GM13977 (cell line): ENCODE measurements around the gene ILKAP.

Experiments used
- DNase-seq: peaks from one replicate; pipeline ENCODE4 v3.0.0; 2012; ENCODE audit warnings: low spot score
- CTCF ChIP-seq: IDR thresholded peaks from 2 replicates; pipeline ENCODE4 v1.5.1; 2012; ENCODE audit warnings: mild to moderate bottlenecking, control low read depth; ENCODE audit not compliant: insufficient read depth; ENCODE audit errors: extremely low read depth, missing control alignments
- in situ Hi-C: fragments of 300-500 bp; cut with MboI; formaldehyde crosslinking; loops from one replicate; pipeline ENCODE4 v1.12.0; 2022; ENCODE audit warnings: low sequenced_read_pairs, low pct_unique_long_range_greater_than_20kb, mixed read lengths, inconsistent platforms; ENCODE audit not compliant: unreplicated experiment

ILKAP gene

GRCh38 chr2:238121511-238122286, 81.8 kb downstream of the ILKAP start:
- in situ Hi-C loops, result no loop called here

GRCh38 chr2:238120463-238121298, 82.8 kb downstream of the ILKAP start:
- in situ Hi-C loops, result no loop called here
- TF ChIP-seq CTCF, result peak; percentile 8
- no peak for DNase-seq

More at GRCh38 chr2:238121511-238122286, 81.8 kb downstream of the ILKAP start:
- DNase-seq, result no peak
- TF ChIP-seq CTCF, result no peak
